Left hindlimb (tissue), 1 donor: ENCODE results near the gene TNFSF4.
"Not testable (repeated sequence)": the region's sequence is repeated elsewhere in the genome, so short reads cannot be mapped to it uniquely, and the experiment has no call there.

Source experiments
- DNase-seq: peaks from one replicate; pipeline ENCODE4 v3.0.0-alpha.2; 2018

TNFSF4 gene, protein sequence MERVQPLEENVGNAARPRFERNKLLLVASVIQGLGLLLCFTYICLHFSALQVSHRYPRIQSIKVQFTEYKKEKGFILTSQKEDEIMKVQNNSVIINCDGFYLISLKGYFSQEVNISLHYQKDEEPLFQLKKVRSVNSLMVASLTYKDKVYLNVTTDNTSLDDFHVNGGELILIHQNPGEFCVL

DNA sequence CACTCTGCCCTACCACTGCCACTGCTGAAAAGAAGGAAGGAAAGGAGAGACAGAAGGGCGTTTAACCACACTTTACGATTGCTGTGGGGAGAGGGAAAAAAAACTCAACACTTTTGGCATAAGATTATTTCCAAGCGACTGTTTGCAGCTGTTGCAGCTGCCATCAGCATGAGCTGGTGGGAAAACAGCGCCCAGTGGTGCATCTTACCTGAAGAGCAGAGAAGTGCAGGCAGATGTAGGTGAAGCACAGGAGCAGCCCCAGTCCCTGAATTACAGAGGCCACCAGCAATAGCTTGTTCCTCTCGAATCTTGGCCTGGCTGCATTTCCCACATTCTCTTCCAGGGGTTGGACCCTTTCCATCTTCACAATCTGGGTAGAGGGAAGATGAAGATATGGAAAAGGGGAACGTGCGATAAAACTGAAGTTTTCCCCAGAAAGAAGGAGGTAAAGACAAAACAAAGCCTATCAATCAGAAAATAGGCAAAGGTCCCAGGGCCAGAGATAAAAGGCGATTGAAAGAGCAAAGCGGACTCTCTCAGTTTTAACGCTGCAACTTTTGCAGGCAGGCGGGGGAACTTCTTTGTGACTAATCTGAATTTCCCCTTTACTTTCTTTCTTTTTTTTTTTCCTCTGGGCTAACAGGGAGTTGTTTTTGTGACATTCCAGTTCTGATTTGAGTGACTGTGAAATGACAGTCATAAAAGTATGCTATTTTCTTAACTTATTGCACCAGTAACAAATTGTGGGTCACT is at the start of gene TNFSF4:
Gene TNFSF4 (minus strand): TSS at position 516 of the 753 bp plus-strand sequence. CDS start 155 bp downstream, at position 361.
- DNase-seq, result no peak

DNA sequence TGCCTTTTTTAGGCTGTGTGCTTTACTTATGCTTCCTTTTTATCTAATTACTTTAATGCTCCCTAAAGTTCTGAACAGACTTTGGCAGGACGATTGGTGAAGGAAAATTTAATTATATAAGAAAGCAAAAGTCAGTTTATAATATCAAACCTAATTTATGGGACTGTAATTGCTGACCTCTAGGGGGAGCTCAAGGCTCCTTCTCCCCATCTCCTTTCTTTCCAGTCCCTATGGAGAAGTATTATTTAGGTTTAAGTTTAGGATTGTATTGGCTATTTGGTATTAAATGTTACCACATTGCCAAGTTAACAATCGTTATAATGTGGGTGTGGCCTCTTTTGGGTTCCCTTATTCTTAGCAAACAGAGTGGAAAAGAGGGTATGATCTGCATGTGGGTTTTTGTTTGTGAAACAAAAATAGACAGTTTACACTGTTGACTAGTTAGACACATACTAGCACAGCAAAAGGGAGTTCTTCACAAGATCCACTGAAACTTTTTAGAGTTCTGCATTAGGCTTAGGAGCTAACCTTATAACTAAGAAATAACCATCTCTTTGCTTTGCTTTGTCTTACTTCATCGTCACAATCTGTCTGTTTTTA is 48.2 kb upstream of the TNFSF4 start:
- no peak for DNase-seq

GRCh38 chr1:173253046-173253445 is 45.9 kb upstream of the TNFSF4 start:
- DNase-seq, result no peak

GRCh38 chr1:173249349-173249748 is 42.2 kb upstream of the TNFSF4 start:
- DNase-seq, result peak; percentile 44

DNA sequence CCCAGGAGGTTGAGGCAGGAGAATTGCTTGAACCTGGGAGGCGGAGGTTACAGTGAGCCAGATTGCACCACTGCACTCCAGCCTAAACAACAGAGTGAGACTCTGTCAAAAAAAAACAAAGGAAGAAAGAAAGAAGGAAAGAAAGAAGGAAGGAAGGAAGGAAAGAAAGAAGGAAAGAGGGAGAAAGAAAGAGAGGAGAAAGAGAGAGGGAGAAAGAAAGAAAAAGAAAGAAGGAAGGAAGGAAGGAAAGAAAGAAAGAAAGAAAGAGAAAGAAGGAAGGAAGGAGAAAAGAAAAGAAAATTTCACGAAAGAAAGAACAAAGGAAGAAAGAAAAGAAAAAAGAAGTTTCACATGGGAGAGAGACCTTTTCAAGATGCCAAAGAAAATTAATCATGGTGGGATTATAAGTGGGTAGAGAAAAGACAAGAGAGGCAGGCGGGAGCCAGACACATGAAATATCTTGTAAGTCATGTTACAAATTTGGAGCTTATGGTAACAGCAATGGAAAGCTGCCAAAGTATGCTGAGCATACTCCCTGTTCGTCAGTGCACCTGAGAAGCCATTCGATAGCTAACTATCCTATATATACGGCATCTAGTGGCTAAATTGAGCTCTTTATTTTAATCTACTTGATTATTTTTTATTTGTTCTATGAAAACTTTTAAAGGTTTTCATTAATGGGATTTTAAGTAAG is 41.3 kb upstream of the TNFSF4 start:
- no peak for DNase-seq

GRCh38 chr1:173245892-173246291 is 38.8 kb upstream of the TNFSF4 start:
- no peak for DNase-seq

DNA sequence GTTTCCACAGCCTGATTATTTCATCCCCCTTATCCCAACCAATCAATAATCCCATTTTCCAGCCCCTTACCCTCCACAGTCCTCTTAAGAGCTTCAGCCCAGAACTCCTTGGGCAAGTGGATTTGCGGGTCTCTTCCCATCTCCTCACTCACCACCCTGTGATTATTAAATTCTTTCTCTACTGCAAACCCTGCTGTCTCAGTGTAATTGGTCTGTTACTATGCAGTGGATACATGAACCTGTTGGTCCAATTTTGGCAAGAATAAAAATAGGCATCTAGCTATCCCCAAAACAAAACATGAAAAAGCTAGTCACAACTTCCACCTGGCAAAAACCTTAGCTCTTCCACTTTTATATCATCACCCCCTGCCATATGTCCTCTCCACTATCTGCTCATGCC is 36.2 kb upstream of the TNFSF4 start:
- DNase-seq, result no peak

- DNase-seq, result no peak
These were observed 34.6 kb upstream of the TNFSF4 start for GRCh38 chr1:173241528-173242347.

- no peak for DNase-seq
These were observed 33.5 kb upstream of the TNFSF4 start for GRCh38 chr1:173240609-173241008.

- no peak for DNase-seq
These were observed 31.9 kb upstream of the TNFSF4 start for GRCh38 chr1:173239058-173239457.

DNA sequence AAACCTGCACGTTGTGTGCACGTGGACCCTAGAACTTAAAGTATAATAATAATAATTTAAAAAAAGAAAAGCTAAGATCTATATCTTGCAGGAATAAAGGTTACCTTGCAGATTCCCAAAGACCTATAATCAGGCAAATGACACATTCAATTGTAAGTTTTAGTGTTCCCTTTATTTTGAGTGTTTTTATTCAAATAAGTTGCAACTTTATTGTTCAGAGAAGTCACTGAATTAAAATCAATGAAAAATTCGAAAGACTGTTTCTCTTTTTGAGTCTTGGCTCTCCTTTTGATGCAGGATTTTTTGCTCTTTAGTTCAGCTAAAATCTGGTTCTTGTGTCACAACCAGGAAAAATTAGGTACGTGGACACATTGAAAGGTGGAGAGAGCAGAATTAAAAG is 27.8 kb upstream of the TNFSF4 start:
- DNase-seq, result no peak

- not testable (repeated sequence) for DNase-seq
These were observed 27.3 kb upstream of the TNFSF4 start for GRCh38 chr1:173234434-173234833.

DNA sequence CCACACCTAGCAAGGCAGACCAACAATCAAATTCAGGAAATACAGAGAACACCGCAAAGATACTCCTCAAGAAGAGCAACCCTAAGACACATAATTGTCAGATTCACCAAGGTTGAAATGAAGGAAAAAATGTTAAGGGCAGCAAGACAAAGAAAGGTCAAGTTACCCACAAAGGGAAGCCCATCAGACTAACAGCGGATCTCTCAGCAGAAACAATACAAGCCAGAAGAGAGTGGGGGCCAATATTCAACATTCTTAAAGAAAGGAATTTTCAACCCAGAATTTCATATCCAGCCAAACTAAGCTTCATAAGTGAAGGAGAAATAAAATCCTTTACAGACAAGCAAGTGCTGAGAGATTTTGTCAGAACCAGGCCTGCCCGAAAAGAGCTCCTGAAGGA is 21.9 kb upstream of the TNFSF4 start:
- DNase-seq, result not testable (repeated sequence)

DNA sequence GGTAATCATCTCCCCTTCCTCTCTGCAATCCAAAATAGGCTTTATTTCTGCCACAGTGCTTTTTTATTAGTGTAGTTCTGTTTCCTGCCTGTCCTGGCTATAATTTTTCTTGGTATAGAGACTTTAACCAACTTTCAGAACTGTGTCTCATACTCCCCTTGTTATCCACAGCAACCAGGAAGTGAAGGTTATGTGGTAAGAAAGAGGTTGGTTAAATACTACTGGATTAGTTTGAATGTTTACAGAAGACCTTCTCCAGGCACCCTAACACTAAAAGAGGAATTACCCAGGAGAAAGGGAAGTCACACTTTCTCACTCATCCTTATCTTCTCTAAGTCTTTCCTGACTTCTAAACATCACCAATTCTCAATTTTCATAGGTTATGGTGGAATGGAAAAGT is 17.8 kb upstream of the TNFSF4 start:
- no peak for DNase-seq

GRCh38 chr1:173224280-173224892 is 17.3 kb upstream of the TNFSF4 start:
- no peak for DNase-seq

GRCh38 chr1:173223031-173223380 is 15.9 kb upstream of the TNFSF4 start:
- no peak for DNase-seq

GRCh38 chr1:173222149-173223030 is 15.3 kb upstream of the TNFSF4 start:
- DNase-seq, result no peak

DNA sequence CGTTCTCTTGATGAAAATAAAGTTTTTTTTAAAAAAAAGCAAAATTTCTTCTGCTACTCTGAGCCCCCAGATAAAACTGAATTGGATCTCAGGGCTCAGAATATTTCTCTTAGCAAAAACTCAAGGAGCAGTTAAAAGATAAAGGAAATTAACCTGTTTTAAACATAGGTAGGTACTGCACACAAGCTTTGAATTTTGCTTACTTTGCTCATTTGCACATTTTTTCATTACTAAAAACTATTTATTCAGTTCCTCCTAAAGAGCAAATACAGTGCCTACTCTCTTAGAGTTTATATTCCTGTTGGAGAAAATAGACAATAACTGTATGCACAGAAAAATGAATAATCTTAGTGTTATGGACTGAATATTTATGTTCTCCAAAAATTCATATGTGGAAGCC is 13.0 kb upstream of the TNFSF4 start:
- DNase-seq, result no peak

DNA sequence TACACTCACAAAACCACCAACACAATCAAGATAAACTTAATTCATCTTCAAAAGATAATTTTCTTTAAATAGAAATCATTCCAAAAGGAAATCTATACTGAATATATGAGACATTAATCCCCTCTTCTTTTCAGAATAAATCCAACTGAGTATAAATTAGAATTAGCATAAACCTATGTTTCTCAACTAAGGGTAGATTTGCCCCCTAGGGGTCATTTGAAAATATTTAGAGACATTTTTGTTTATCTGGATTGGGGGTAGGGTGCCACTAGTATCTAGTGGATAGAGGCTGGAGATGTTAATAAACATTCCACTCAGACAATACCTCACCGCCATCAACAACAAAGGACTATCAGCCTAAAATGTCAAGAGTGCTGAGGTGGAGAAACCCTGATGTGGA is 6.5 kb upstream of the TNFSF4 start:
- DNase-seq, result no peak

DNA sequence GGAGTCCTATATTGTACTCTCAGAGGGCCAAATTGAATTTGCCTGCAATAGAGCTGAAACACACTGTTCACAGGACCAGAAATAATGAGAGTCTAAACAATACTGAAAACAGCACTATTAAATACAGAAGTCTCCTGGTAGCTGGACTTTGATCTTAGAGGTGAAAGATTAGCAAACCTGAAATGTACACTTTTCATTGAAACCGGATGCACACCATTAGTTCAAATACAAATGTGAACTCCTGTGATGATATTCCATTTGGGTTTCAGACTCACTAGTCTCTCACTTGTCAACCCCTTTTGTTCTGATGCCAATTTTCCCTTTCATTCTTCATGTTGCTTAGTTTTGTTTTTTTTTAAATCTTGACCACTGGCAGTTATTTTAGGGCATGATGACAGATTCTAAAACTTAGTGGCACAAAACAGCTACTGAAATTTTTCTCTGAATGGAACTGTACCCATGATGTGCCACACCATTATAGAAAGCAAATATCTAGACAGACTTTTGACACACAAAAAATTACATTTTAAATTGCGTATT is 5.9 kb upstream of the TNFSF4 start:
- no peak for DNase-seq

DNA sequence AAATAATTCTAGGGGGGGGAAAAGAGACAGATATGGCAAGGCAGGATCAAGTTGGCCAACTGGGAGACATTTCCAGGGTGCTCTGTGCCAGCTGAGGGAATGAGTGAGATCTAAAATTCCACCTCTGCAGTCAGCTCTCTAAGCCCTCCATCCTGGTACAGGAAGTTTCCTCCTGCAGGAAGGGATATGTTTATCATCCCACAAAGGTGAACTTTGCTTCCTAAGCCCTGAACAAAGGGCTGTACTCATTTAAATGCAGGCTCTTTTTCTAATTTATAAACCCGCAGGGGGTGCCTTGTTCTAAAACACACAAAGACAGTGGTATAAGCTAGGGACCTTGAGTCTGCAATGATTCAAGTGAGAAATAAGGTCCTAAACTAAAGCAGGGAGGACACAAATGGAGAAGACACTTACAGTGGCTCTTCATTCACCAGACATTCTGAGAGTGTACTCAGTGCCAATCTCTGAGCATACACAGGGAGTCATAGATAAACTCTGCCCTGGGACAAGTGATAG is 3.6 kb upstream of the TNFSF4 start:
- no peak for DNase-seq
